ENCODE results near the gene ZSCAN10. TPM values are rescaled to one million over a fixed set of nuclear protein-coding genes. Genes with fewer than 3 reads are reported as not detected.
A peak's percentile ranks its signal among the peaks of the same experiment; 100 is the strongest.

ZSCAN10 gene
- total and polyA plus RNA-seq, 2 donors (not counting 3 experiments of a cell fraction or from before 2014, with no cell fraction given): not detected

- POLR2A ChIA-PET: no interaction called here
- H3K9ac ChIP-seq (replicated peaks; ENCODE audit: extremely low read depth, insufficient read depth, low read length): peak overlapping the region; percentile 39
- DNase-seq (ENCODE audit: low read depth, low spot score) (peak; percentile 95), FAIRE-seq (peak; percentile 96)
- dilution Hi-C loops (cut with MboI; ENCODE audit: extremely low pct_ligation_motif_present, low sequenced_read_pairs): no loop called here
- H3K79me2 ChIP-seq (ENCODE audit: control insufficient read depth, insufficient read depth, low read length): no peaks in the 10 kb centered on the region
- no peak overlapping the region for H3K27ac ChIP-seq (ENCODE audit: insufficient read depth, low read depth, low read length)
- peaks cover 7 to 17% of the 10 kb centered on the region in 2 experiments for H3K36me3 ChIP-seq (ENCODE audit: control insufficient read depth in 2 of 2, extremely low read depth in 1 of 2, insufficient read depth in 2 of 2, low read length in 2 of 2)
- intact Hi-C loops (cut with micrococcal nuclease): loop anchor here (1.0 to 2.0 kb wide), 3 partner anchors 17 to 65 kb away; no protein-coding TSS in a partner anchor
- H3K4me3 ChIP-seq (replicated peaks in 1 of 3; ENCODE audit: insufficient read depth in 1 of 3, low read depth in 1 of 3, low read length in 3 of 3): peak overlapping the region; percentile 45 to 58 (median 46)
- no peaks in the 10 kb centered on the region for H3K9me1 ChIP-seq (replicated peaks; ENCODE audit: control insufficient read depth, extremely low read depth, insufficient read depth, low read length)
- peak overlapping the region; percentile 77 for H2AFZ ChIP-seq (ENCODE audit: low read depth, low read length)
- H3K27me3 ChIP-seq (ENCODE audit: control insufficient read depth in 2 of 2, insufficient read depth in 2 of 2, low read length in 2 of 2): no peaks in the 10 kb centered on the region
- BruUV-seq (replicated peaks): no TSS peak
- CTCF ChIA-PET: interaction anchor here (0.9 to 6.9 kb wide), 7 partner anchors 10 to 93 kb away, joined by 3 to 113 read pairs (median 3); partner anchors contain the start of gene ZNF213
- no peaks in the 10 kb centered on the region for H3K9me3 ChIP-seq (replicated peaks; ENCODE audit: control insufficient read depth, insufficient read depth, low read length)
- peaks cover 8% of the 10 kb centered on the region for H3K4me1 ChIP-seq (ENCODE audit: control insufficient read depth, extremely low read depth, insufficient read depth, low read length)
- peak overlapping the region; percentile 91 for H3K4me2 ChIP-seq (ENCODE audit: insufficient read depth, low read length)
- TF ChIP-seq, protein P1, sequence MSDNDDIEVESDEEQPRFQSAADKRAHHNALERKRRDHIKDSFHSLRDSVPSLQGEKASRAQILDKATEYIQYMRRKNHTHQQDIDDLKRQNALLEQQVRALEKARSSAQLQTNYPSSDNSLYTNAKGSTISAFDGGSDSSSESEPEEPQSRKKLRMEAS (IDR thresholded peaks at IDR 0.05; ENCODE audit: insufficient read depth, insufficient read length): no peak
- TF ChIP-seq POLR2A (IDR thresholded peaks at IDR 0.05; ENCODE audit: low read depth, low read length): peak; percentile 55
- no peak for TF ChIP-seq GATA2 (IDR thresholded peaks at IDR 0.05; ENCODE audit: insufficient read depth, insufficient read length, low read depth, low read length)
- TF ChIP-seq POLR2AphosphoS5 (IDR thresholded peaks at IDR 0.05; ENCODE audit: insufficient read depth, low read depth, low read length): peak; percentile 37
- no peak for TF ChIP-seq EZH2 (IDR thresholded peaks at IDR 0.05; ENCODE audit: borderline replicate concordance, low read depth, low read length, severe bottlenecking)
- TF ChIP-seq CTCF (IDR thresholded peaks at IDR 0.05; ENCODE audit: extremely low read depth in 1 of 2, insufficient read depth in 1 of 2, low read depth in 1 of 2, low read length in 2 of 2): peak in 1 of 2 donors; percentile 35
- TF ChIP-seq MYC (IDR thresholded peaks at IDR 0.05; ENCODE audit: low read depth, low read length): no peak
- no peak for TF ChIP-seq JUN (IDR thresholded peaks at IDR 0.05; ENCODE audit: borderline replicate concordance, insufficient read depth, insufficient read length, low read depth)
- H4K20me1 ChIP-seq (replicated peaks; ENCODE audit: control insufficient read depth, extremely low read depth, insufficient read depth, low read length): no peaks in the 10 kb centered on the region
Measured at GRCh38 chr16:3123986-3124886, 25.1 kb upstream of the ZSCAN10 start.
